Mammary epithelial cell (primary cell): ENCODE results near the gene UCKL1.

Source experiments
- CTCF ChIP-seq, 2 donors: IDR thresholded peaks in 1 of 2; conservative IDR thresholded peaks in 1 of 2; 2 replicates each; pipeline ENCODE4 v1.5.1; 2011 to 2012; ENCODE audit warnings: inconsistent platforms in 2 of 2, low read length in 2 of 2, mild to moderate bottlenecking in 2 of 2, control low read depth in 1 of 2, low read depth in 1 of 2; ENCODE audit not compliant: insufficient read depth in 1 of 2; ENCODE audit errors: extremely low read depth in 1 of 2
- EZH2 ChIP-seq: IDR thresholded peaks from 2 replicates; pipeline ENCODE4 v1.6.1; 2012; ENCODE audit warnings: low read length, inconsistent platforms, borderline replicate concordance

GRCh38 chr20:63924241-63924640 is 32.0 kb downstream of the UCKL1 start:
- no peak for TF ChIP-seq EZH2
- no peak for TF ChIP-seq CTCF (conservative IDR thresholded peaks at IDR 0.05 in 1 of 2, IDR thresholded peaks at IDR 0.05 in 1 of 2; ENCODE audit: extremely low read depth in 1 of 2, insufficient read depth in 1 of 2, low read depth in 1 of 2, low read length in 2 of 2)
